Measurements from ENCODE around the gene PDE1A.
"Not testable (repeated sequence)": the region's sequence is repeated elsewhere in the genome, so short reads cannot be mapped to it uniquely, and the experiment has no call there.

Gene PDE1A

GRCh38 chr2:182428476-182428875 lies 1.6 kb upstream of the PDE1A start:
- no peak for DNase-seq

GRCh38 chr2:182426082-182426917 lies 536 bp downstream of the PDE1A start:
- no peak for DNase-seq
- TF ChIP-seq POLR2A (IDR thresholded peaks at IDR 0.05; ENCODE audit: low read length) (no peak), GATA1 (IDR thresholded peaks at IDR 0.05; ENCODE audit: low read depth, low read length) (no peak)

More at GRCh38 chr2:182428476-182428875, 1.6 kb upstream of the PDE1A start:
- TF ChIP-seq GATA1 (IDR thresholded peaks at IDR 0.05; ENCODE audit: low read depth, low read length) (no peak), POLR2A (IDR thresholded peaks at IDR 0.05; ENCODE audit: low read length) (no peak)

GRCh38 chr2:182422864-182423263 lies 4.0 kb downstream of the PDE1A start:
- DNase-seq, result no peak

GRCh38 chr2:182420669-182421068 lies 6.2 kb downstream of the PDE1A start:
- TF ChIP-seq GATA1 (IDR thresholded peaks at IDR 0.05; ENCODE audit: low read depth, low read length) (no peak), POLR2A (IDR thresholded peaks at IDR 0.05; ENCODE audit: low read length) (no peak)
- no peak for DNase-seq

More at GRCh38 chr2:182422864-182423263, 4.0 kb downstream of the PDE1A start:
- no peak for TF ChIP-seq GATA1 (IDR thresholded peaks at IDR 0.05; ENCODE audit: low read depth, low read length)
- no peak for TF ChIP-seq POLR2A (IDR thresholded peaks at IDR 0.05; ENCODE audit: low read length)

- DNase-seq, result no peak
- TF ChIP-seq GATA1 (IDR thresholded peaks at IDR 0.05; ENCODE audit: low read depth, low read length) (no peak), POLR2A (IDR thresholded peaks at IDR 0.05; ENCODE audit: low read length) (no peak)
Measured at GRCh38 chr2:182416861-182417260, 10.0 kb downstream of the PDE1A start.

- no peak for DNase-seq
- TF ChIP-seq POLR2A (IDR thresholded peaks at IDR 0.05; ENCODE audit: low read length) (no peak), GATA1 (IDR thresholded peaks at IDR 0.05; ENCODE audit: low read depth, low read length) (no peak)
Measured at GRCh38 chr2:182416191-182416590, 10.6 kb downstream of the PDE1A start.

- no peak for DNase-seq
- TF ChIP-seq GATA1 (IDR thresholded peaks at IDR 0.05; ENCODE audit: low read depth, low read length), result no peak
- no peak for TF ChIP-seq POLR2A (IDR thresholded peaks at IDR 0.05; ENCODE audit: low read length)
Measured at GRCh38 chr2:182415771-182416170, 11.1 kb downstream of the PDE1A start.

GRCh38 chr2:182412858-182413257 lies 14.0 kb downstream of the PDE1A start:
- no peak for DNase-seq
- TF ChIP-seq GATA1 (IDR thresholded peaks at IDR 0.05; ENCODE audit: low read depth, low read length) (no peak), POLR2A (IDR thresholded peaks at IDR 0.05; ENCODE audit: low read length) (no peak)

- no peak for DNase-seq
- TF ChIP-seq GATA1 (IDR thresholded peaks at IDR 0.05; ENCODE audit: low read depth, low read length) (no peak), POLR2A (IDR thresholded peaks at IDR 0.05; ENCODE audit: low read length) (no peak)
Measured at GRCh38 chr2:182410120-182410519, 16.7 kb downstream of the PDE1A start.

- no peak for DNase-seq
Measured at GRCh38 chr2:182406221-182406620, 20.6 kb downstream of the PDE1A start.

GRCh38 chr2:182404975-182405561 lies 21.8 kb downstream of the PDE1A start:
- TF ChIP-seq GATA1 (IDR thresholded peaks at IDR 0.05; ENCODE audit: low read depth, low read length) (no peak), POLR2A (IDR thresholded peaks at IDR 0.05; ENCODE audit: low read length) (no peak)
- no peak for DNase-seq

More at GRCh38 chr2:182406221-182406620, 20.6 kb downstream of the PDE1A start:
- TF ChIP-seq POLR2A (IDR thresholded peaks at IDR 0.05; ENCODE audit: low read length) (no peak), GATA1 (IDR thresholded peaks at IDR 0.05; ENCODE audit: low read depth, low read length) (no peak)

- no peak for TF ChIP-seq POLR2A (IDR thresholded peaks at IDR 0.05; ENCODE audit: low read length)
- TF ChIP-seq GATA1 (IDR thresholded peaks at IDR 0.05; ENCODE audit: low read depth, low read length), result no peak
- no peak for DNase-seq
Measured at GRCh38 chr2:182404092-182404491, 22.7 kb downstream of the PDE1A start.

GRCh38 chr2:182393270-182393760 lies 33.5 kb downstream of the PDE1A start:
- no peak for TF ChIP-seq POLR2A (IDR thresholded peaks at IDR 0.05; ENCODE audit: low read length)
- TF ChIP-seq GATA1 (IDR thresholded peaks at IDR 0.05; ENCODE audit: low read depth, low read length), result no peak
- DNase-seq, result no peak

GRCh38 chr2:182391443-182391842 lies 35.4 kb downstream of the PDE1A start:
- TF ChIP-seq GATA1 (IDR thresholded peaks at IDR 0.05; ENCODE audit: low read depth, low read length) (no peak), POLR2A (IDR thresholded peaks at IDR 0.05; ENCODE audit: low read length) (no peak)
- no peak for DNase-seq

GRCh38 chr2:182386267-182386880 lies 40.5 kb downstream of the PDE1A start:
- not testable (repeated sequence) for DNase-seq
